ENCODE measurements around the gene EXOSC9.

- TF ChIP-seq, protein P1, sequence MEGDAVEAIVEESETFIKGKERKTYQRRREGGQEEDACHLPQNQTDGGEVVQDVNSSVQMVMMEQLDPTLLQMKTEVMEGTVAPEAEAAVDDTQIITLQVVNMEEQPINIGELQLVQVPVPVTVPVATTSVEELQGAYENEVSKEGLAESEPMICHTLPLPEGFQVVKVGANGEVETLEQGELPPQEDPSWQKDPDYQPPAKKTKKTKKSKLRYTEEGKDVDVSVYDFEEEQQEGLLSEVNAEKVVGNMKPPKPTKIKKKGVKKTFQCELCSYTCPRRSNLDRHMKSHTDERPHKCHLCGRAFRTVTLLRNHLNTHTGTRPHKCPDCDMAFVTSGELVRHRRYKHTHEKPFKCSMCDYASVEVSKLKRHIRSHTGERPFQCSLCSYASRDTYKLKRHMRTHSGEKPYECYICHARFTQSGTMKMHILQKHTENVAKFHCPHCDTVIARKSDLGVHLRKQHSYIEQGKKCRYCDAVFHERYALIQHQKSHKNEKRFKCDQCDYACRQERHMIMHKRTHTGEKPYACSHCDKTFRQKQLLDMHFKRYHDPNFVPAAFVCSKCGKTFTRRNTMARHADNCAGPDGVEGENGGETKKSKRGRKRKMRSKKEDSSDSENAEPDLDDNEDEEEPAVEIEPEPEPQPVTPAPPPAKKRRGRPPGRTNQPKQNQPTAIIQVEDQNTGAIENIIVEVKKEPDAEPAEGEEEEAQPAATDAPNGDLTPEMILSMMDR (IDR thresholded peaks at IDR 0.05): no peak
- no peak for TF ChIP-seq POLR2A (IDR thresholded peaks at IDR 0.05)
Measured at GRCh38 chr4:121764303-121764701, 36.8 kb upstream of the EXOSC9 start.
